ENCODE results near the gene GGPS1.

The GGPS1 gene

GRCh38 chr1:235336903-235337302 lies 8.5 kb downstream of the GGPS1 start:
- TF ChIP-seq CTCF (IDR thresholded peaks at IDR 0.05): no peak

DNA sequence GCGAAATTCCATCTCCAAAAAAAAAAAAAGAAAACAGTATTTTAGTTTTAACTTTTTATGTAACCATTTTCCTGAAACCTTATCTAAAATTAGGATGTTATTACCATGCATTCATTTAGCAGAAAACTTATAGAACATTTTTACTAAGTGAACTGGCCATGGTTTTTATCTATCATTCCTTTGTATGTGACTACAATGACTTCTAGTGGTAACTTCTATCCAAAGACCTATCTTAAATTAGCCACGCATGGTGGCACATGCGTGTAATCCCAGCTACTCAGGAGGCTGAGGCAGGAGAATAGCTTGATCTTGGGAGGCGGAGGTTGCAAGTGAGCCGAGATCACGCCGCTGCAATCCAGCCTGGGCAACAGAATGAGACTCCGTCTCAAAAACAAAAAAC lies 11.4 kb downstream of the GGPS1 start:
- no peak for TF ChIP-seq CTCF (IDR thresholded peaks at IDR 0.05)

- no peak for TF ChIP-seq CTCF (IDR thresholded peaks at IDR 0.05)
Observed at GRCh38 chr1:235341334-235341733, 13.0 kb downstream of the GGPS1 start.

DNA sequence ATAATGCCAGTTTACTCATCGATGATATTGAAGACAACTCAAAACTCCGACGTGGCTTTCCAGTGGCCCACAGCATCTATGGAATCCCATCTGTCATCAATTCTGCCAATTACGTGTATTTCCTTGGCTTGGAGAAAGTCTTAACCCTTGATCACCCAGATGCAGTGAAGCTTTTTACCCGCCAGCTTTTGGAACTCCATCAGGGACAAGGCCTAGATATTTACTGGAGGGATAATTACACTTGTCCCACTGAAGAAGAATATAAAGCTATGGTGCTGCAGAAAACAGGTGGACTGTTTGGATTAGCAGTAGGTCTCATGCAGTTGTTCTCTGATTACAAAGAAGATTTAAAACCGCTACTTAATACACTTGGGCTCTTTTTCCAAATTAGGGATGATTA lies 13.7 kb downstream of the GGPS1 start:
- no peak for TF ChIP-seq CTCF (IDR thresholded peaks at IDR 0.05)

- no peak for TF ChIP-seq CTCF (IDR thresholded peaks at IDR 0.05)
Observed at GRCh38 chr1:235342471-235342870, 14.1 kb downstream of the GGPS1 start.

- no peak for TF ChIP-seq CTCF (IDR thresholded peaks at IDR 0.05)
Observed at GRCh38 chr1:235343726-235344125, 15.4 kb downstream of the GGPS1 start.

- no peak for TF ChIP-seq CTCF (IDR thresholded peaks at IDR 0.05)
Observed at GRCh38 chr1:235351441-235351840, 23.1 kb downstream of the GGPS1 start.

GRCh38 chr1:235351898-235352297 lies 23.5 kb downstream of the GGPS1 start:
- TF ChIP-seq CTCF (IDR thresholded peaks at IDR 0.05): no peak

Data from LNCAP (cell line).